ENCODE measurements around the gene HTR1D.

HTR1D gene

DNA sequence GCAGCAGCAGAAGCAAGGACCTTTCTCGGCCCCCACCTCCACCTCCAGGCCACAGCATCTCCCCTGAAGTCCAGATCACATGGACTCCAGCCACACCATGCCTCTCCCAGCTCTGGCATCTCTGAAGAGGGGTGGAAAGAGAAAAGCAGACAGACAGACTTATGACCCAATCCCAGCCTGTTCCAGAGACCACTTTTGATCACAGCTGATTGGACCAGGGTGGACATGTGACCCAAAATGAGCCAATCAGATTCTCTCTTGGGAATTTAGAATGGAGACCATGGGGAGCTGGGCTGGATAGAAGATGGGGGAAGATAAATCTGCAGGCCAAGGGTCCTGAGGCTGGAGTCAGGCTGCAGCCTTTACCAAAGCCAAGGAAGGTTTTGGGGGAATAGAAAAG, 16.4 kb downstream of the HTR1D start:
- H4K91ac ChIP-seq (ENCODE audit: low read depth, low read length) = no peak overlapping the region
- H3K79me1 ChIP-seq (ENCODE audit: low read length) = peaks cover 10% of the 10 kb centered on the region
- H3K9me3 ChIP-seq (ENCODE audit: insufficient read depth, low read depth, low read length) = peaks cover 2% of the 10 kb centered on the region
- no peak overlapping the region for H4K8ac ChIP-seq (ENCODE audit: low read depth, low read length)
- peaks cover 7 to 10% of the 10 kb centered on the region in 2 experiments for H3K4me1 ChIP-seq (ENCODE audit: control insufficient read depth in 1 of 2, insufficient read depth in 2 of 2, low read length in 2 of 2)
- no CpG with 5 or more reads among the region's 1 CpG for WGBS (ENCODE audit: extremely low coverage, insufficient coverage, insufficient read length)
- H3K27me3 ChIP-seq (ENCODE audit: insufficient read depth, low read length) = no peaks in the 10 kb centered on the region
- no peak overlapping the region for H2BK5ac ChIP-seq (ENCODE audit: low read depth, low read length, poor library complexity)
- no peak overlapping the region for H3K18ac ChIP-seq (ENCODE audit: low read length)
- no peaks in the 10 kb centered on the region for H3K36me3 ChIP-seq (ENCODE audit: control insufficient read depth in 1 of 2, insufficient read depth in 2 of 2, low read length in 2 of 2)
- H2BK12ac ChIP-seq (ENCODE audit: low read length) = no peak overlapping the region
- no peak overlapping the region for H3K4ac ChIP-seq (ENCODE audit: low read depth, low read length)
- DNase-seq = no peak
- H4K12ac ChIP-seq (ENCODE audit: low read depth, low read length) = no peak overlapping the region
- H3K23ac ChIP-seq (ENCODE audit: low read length) = no peak overlapping the region
- no peak overlapping the region for H2BK120ac ChIP-seq (ENCODE audit: insufficient read depth, low read length, poor library complexity)
- no peaks in the 10 kb centered on the region for H3K79me2 ChIP-seq (ENCODE audit: control insufficient read depth, insufficient read depth, low read length, poor library complexity)
- no peak overlapping the region for H2AFZ ChIP-seq (ENCODE audit: insufficient read depth, low read length, poor library complexity)
- H3K4me2 ChIP-seq (ENCODE audit: low read length) = no peak overlapping the region
- H3K27ac ChIP-seq (ENCODE audit: low read depth, low read length) = no peak overlapping the region
- no peak overlapping the region for H3K9ac ChIP-seq (ENCODE audit: low read length)
- no peak overlapping the region for H3K14ac ChIP-seq (ENCODE audit: low read length)
- no peak overlapping the region for H3K4me3 ChIP-seq (ENCODE audit: low read depth, low read length)
- no peak overlapping the region for H2AK5ac ChIP-seq (ENCODE audit: low read length)

DNA sequence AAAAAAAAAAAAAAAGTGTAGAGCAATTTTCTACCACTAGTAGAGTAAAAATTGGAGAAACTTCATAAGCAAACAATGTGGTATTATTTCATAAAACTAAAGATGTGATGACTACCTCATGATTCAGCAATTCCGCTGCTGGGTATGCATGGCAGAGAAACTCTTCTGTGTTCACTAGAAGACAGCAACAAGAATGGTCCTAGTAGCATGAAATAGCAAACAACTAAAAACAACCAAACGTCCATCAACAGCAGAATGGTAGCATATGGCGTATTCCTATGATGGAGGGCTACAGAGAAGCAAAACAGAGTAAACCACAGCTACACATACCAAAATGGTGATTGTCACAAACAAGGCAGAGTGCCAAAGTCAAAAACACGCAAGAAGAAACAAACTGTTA, 18.9 kb downstream of the HTR1D start:
- Histone ChIP-seq H3K14ac (ENCODE audit: low read length) (no peak overlapping the region), H4K91ac (ENCODE audit: low read depth, low read length) (no peak overlapping the region), H2AFZ (ENCODE audit: insufficient read depth, low read length, poor library complexity) (no peak overlapping the region), H3K27me3 (ENCODE audit: insufficient read depth, low read length) (no peaks in the 10 kb centered on the region), H3K4me1 (ENCODE audit: control insufficient read depth in 1 of 2, insufficient read depth in 2 of 2, low read length in 2 of 2) (peaks cover 16 to 25% of the 10 kb centered on the region in 2 experiments), H3K79me2 (ENCODE audit: control insufficient read depth, insufficient read depth, low read length, poor library complexity) (no peaks in the 10 kb centered on the region), H3K36me3 (ENCODE audit: control insufficient read depth in 1 of 2, insufficient read depth in 2 of 2, low read length in 2 of 2) (no peaks in the 10 kb centered on the region), H2AK5ac (ENCODE audit: low read length) (no peak overlapping the region), H2BK120ac (ENCODE audit: insufficient read depth, low read length, poor library complexity) (no peak overlapping the region), H3K4me2 (ENCODE audit: low read length) (no peak overlapping the region), H2BK12ac (ENCODE audit: low read length) (no peak overlapping the region), H3K18ac (ENCODE audit: low read length) (no peak overlapping the region), H3K4ac (ENCODE audit: low read depth, low read length) (no peak overlapping the region), H4K8ac (ENCODE audit: low read depth, low read length) (no peak overlapping the region), H3K27ac (ENCODE audit: low read depth, low read length) (no peak overlapping the region), H3K9me3 (ENCODE audit: insufficient read depth, low read depth, low read length) (no peaks in the 10 kb centered on the region), H3K23ac (ENCODE audit: low read length) (no peak overlapping the region), H3K79me1 (ENCODE audit: low read length) (peaks cover 22% of the 10 kb centered on the region), H2BK5ac (ENCODE audit: low read depth, low read length, poor library complexity) (no peak overlapping the region), H4K12ac (ENCODE audit: low read depth, low read length) (no peak overlapping the region), H3K4me3 (ENCODE audit: low read depth, low read length) (no peak overlapping the region), H3K9ac (ENCODE audit: low read length) (no peak overlapping the region)
- WGBS (ENCODE audit: extremely low coverage, insufficient coverage, insufficient read length) = no CpG with 5 or more reads among the region's 4 CpGs
- DNase-seq = peak in 1 of 2 donors; percentile 47

DNA sequence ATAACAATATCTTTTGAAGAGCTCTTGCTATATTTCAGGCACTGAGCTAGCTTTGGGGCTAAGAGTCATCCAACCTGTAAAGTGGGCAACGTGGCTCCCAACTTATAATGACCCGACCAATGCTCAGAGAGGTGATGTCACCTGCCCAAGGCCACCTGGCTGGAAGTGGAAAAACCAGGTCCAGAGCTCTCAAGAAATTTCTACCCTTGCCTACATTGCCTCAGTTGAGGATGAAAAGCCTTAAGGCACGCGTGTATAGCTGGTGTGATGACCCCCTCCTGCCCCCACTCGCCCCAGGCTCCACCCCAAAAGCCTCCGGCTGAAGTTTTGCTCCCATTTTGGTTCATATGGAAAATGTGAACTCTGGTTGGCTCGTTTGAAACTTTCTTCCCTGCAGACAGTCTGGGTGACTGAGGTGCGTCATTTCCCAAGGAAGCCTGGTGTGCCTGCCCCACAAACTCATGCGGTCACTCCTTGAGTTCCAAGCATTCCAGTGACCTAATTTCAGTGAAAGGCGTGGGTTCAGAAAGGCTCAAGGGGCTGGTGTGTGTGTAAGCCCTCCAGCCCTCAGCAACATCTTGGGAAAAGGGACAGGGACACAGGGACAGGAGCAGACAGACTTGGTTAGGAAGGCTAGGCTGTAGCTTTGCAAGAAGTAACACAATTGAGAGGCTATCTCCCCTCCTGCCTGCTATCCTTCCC, 20.5 kb downstream of the HTR1D start:
- H4K12ac ChIP-seq (ENCODE audit: low read depth, low read length) = no peak overlapping the region
- H2BK12ac ChIP-seq (ENCODE audit: low read length) = peak overlapping the region; percentile 42
- H3K4me2 ChIP-seq (ENCODE audit: low read length) = peak overlapping the region; percentile 19
- no peaks in the 10 kb centered on the region for H3K27me3 ChIP-seq (ENCODE audit: insufficient read depth, low read length)
- H3K79me1 ChIP-seq (ENCODE audit: low read length) = peaks cover 26% of the 10 kb centered on the region
- peak overlapping the region; percentile 70 for H4K91ac ChIP-seq (ENCODE audit: low read depth, low read length)
- H3K79me2 ChIP-seq (ENCODE audit: control insufficient read depth, insufficient read depth, low read length, poor library complexity) = no peaks in the 10 kb centered on the region
- H3K9ac ChIP-seq (ENCODE audit: low read length) = no peak overlapping the region
- no peak overlapping the region for H2AFZ ChIP-seq (ENCODE audit: insufficient read depth, low read length, poor library complexity)
- H3K9me3 ChIP-seq (ENCODE audit: insufficient read depth, low read depth, low read length) = no peaks in the 10 kb centered on the region
- H4K8ac ChIP-seq (ENCODE audit: low read depth, low read length) = peak overlapping the region; percentile 44
- WGBS (ENCODE audit: extremely low coverage, insufficient coverage, insufficient read length) = no CpG with 5 or more reads among the region's 10 CpGs
- no peak overlapping the region for H3K23ac ChIP-seq (ENCODE audit: low read length)
- peaks cover 16 to 28% of the 10 kb centered on the region in 2 experiments for H3K4me1 ChIP-seq (ENCODE audit: control insufficient read depth in 1 of 2, insufficient read depth in 2 of 2, low read length in 2 of 2)
- no peak overlapping the region for H3K18ac ChIP-seq (ENCODE audit: low read length)
- H2AK5ac ChIP-seq (ENCODE audit: low read length) = no peak overlapping the region
- peak overlapping the region; percentile 77 for H2BK120ac ChIP-seq (ENCODE audit: insufficient read depth, low read length, poor library complexity)
- peak; percentile 92 to 95 for DNase-seq
- H3K4me3 ChIP-seq (ENCODE audit: low read depth, low read length) = no peak overlapping the region
- peak overlapping the region; percentile 68 for H2BK5ac ChIP-seq (ENCODE audit: low read depth, low read length, poor library complexity)
- peak overlapping the region; percentile 98 for H3K27ac ChIP-seq (ENCODE audit: low read depth, low read length)
- H3K4ac ChIP-seq (ENCODE audit: low read depth, low read length) = no peak overlapping the region
- peak overlapping the region; percentile 59 for H3K14ac ChIP-seq (ENCODE audit: low read length)
- no peaks in the 10 kb centered on the region for H3K36me3 ChIP-seq (ENCODE audit: control insufficient read depth in 1 of 2, insufficient read depth in 2 of 2, low read length in 2 of 2)

DNA sequence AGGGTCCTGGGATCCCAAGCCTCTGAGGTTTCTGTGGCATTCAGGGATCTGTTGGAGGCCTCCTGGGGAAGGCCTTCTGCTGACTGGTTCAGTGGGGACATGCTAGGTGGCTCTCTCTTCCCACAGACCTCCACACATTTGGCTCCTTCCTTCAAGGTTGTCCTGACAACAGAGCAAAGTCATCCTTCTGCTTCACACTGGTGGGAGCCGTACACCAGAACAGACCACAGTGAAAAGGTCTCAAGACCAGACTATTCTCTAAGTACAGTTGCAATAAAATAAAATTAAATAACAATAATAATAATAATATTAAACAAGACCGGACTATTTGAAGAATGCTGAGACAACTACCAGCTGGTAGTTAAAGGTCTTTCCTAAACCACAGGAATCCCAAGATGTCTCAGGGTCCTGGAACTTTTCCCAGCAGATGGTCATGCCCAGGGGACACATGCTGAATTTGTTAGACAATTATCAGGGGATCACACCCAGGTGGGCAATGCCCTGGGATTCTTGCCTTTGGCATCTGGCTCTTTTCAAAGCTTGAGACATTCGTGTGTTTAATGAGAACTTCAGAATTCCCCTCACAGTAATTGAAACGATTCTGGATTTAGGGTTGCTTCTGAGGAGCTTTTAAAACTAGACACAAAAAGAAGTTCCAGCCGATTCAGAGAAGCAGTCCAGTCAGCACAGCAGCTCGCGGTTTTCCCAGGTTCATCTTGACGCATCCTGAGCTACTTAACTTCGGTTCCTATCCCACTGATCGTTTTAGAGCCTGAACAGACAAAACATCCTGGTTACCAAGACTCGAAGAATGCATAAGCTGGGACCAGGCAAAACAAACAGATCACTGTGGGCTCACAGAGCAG, 22.9 kb downstream of the HTR1D start:
- Histone ChIP-seq H4K91ac (ENCODE audit: low read depth, low read length) (peak overlapping the region; percentile 68), H3K79me1 (ENCODE audit: low read length) (peaks cover 30% of the 10 kb centered on the region), H3K14ac (ENCODE audit: low read length) (peak overlapping the region; percentile 52)

More for the DNA sequence above, 22.9 kb downstream of the HTR1D start:
- no peak overlapping the region for H4K12ac ChIP-seq (ENCODE audit: low read depth, low read length)
- no peaks in the 10 kb centered on the region for H3K27me3 ChIP-seq (ENCODE audit: insufficient read depth, low read length)
- peaks cover 20 to 32% of the 10 kb centered on the region in 2 experiments for H3K4me1 ChIP-seq (ENCODE audit: control insufficient read depth in 1 of 2, insufficient read depth in 2 of 2, low read length in 2 of 2)
- H3K4ac ChIP-seq (ENCODE audit: low read depth, low read length) = no peak overlapping the region
- no peak overlapping the region for H3K9ac ChIP-seq (ENCODE audit: low read length)
- no peaks in the 10 kb centered on the region for H3K36me3 ChIP-seq (ENCODE audit: control insufficient read depth in 1 of 2, insufficient read depth in 2 of 2, low read length in 2 of 2)
- peak overlapping the region; percentile 5 for H4K8ac ChIP-seq (ENCODE audit: low read depth, low read length)
- no peak overlapping the region for H3K4me2 ChIP-seq (ENCODE audit: low read length)
- no peak overlapping the region for H3K4me3 ChIP-seq (ENCODE audit: low read depth, low read length)
- no peaks in the 10 kb centered on the region for H3K9me3 ChIP-seq (ENCODE audit: insufficient read depth, low read depth, low read length)
- H3K23ac ChIP-seq (ENCODE audit: low read length) = no peak overlapping the region
- H3K27ac ChIP-seq (ENCODE audit: low read depth, low read length) = peak overlapping the region; percentile 98
- H2BK5ac ChIP-seq (ENCODE audit: low read depth, low read length, poor library complexity) = peak overlapping the region; percentile 44
- DNase-seq = peak; percentile 64 to 75
- peak overlapping the region; percentile 68 for H2BK120ac ChIP-seq (ENCODE audit: insufficient read depth, low read length, poor library complexity)
- H2BK12ac ChIP-seq (ENCODE audit: low read length) = peak overlapping the region; percentile 26
- no peaks in the 10 kb centered on the region for H3K79me2 ChIP-seq (ENCODE audit: control insufficient read depth, insufficient read depth, low read length, poor library complexity)
- no CpG with 5 or more reads among the region's 11 CpGs for WGBS (ENCODE audit: extremely low coverage, insufficient coverage, insufficient read length)
- H2AFZ ChIP-seq (ENCODE audit: insufficient read depth, low read length, poor library complexity) = no peak overlapping the region
- H3K18ac ChIP-seq (ENCODE audit: low read length) = peak overlapping the region; percentile 43
- peak overlapping the region; percentile 5 for H2AK5ac ChIP-seq (ENCODE audit: low read length)

All from trophoblast cell (in vitro differentiated cells and primary cell).